Dermis microvascular lymphatic vessel endothelial cell (primary cell): ENCODE measurements around the gene GIPR. TPM values are rescaled to one million over a fixed set of nuclear protein-coding genes. Genes with fewer than 3 reads are reported as not detected.
"Not testable (repeated sequence)": the region's sequence is repeated elsewhere in the genome, so short reads cannot be mapped to it uniquely, and the experiment has no call there.

Source experiments
- DNase-seq, 2 donors: peaks; one replicate each; pipeline versions ENCODE4 v3.0.0 to v3.0.0-alpha.2; 2010; ENCODE audit warnings: low read depth in 2 of 2
- total RNA-seq: library from RNA; depleted of rRNA; stranded (reverse); fragments of >200 nt; gene quantifications from 2 replicates; pipeline ENCODE4 v1.2.1, GENCODE V29; 2014

The GIPR gene
- total RNA-seq, 1 donor from 2014 or later = 0.13 TPM

- DNase-seq = peak; percentile 73 to 90
Observed at GRCh38 chr19:45645631-45646344, 22.2 kb upstream of the GIPR start.

GRCh38 chr19:45646345-45646698, 21.7 kb upstream of the GIPR start:
- peak in 1 of 2 donors; percentile 23 for DNase-seq

- no peak for DNase-seq
Observed at GRCh38 chr19:45650722-45651121, 17.3 kb upstream of the GIPR start.

GRCh38 chr19:45653634-45654033, 14.4 kb upstream of the GIPR start:
- DNase-seq = no peak

GRCh38 chr19:45655073-45655472, 12.9 kb upstream of the GIPR start:
- no peak for DNase-seq

GRCh38 chr19:45657520-45658167, 10.4 kb upstream of the GIPR start:
- no peak for DNase-seq

- no peak for DNase-seq
Observed at GRCh38 chr19:45659096-45659729, 8.8 kb upstream of the GIPR start.

- DNase-seq = no peak
Observed at GRCh38 chr19:45660636-45661035, 7.4 kb upstream of the GIPR start.

- no peak for DNase-seq
Observed at GRCh38 chr19:45663800-45664199, 4.2 kb upstream of the GIPR start.

- no peak for DNase-seq
Observed at GRCh38 chr19:45664575-45664974, 3.4 kb upstream of the GIPR start.

GRCh38 chr19:45668342-45668871, 386 bp downstream of the GIPR start:
- no peak for DNase-seq

GRCh38 chr19:45670670-45671453, 2.8 kb downstream of the GIPR start:
- DNase-seq = peak; percentile 32 to 72

- no peak for DNase-seq
Observed at GRCh38 chr19:45674946-45675345, 6.9 kb downstream of the GIPR start.

- no peak for DNase-seq
Observed at GRCh38 chr19:45676851-45677263, 8.8 kb downstream of the GIPR start.

GRCh38 chr19:45677351-45678230, 9.6 kb downstream of the GIPR start:
- DNase-seq = peak; percentile 65 to 86

- DNase-seq = peak; percentile 56 to 87
Observed at GRCh38 chr19:45681391-45682015, 13.5 kb downstream of the GIPR start.

- DNase-seq = no peak
Observed at GRCh38 chr19:45682117-45682516, 14.1 kb downstream of the GIPR start.

GRCh38 chr19:45682908-45683307, 14.9 kb downstream of the GIPR start:
- DNase-seq = no peak

- DNase-seq = not testable (repeated sequence)
Observed at GRCh38 chr19:45685045-45685444, 17.0 kb downstream of the GIPR start.

- DNase-seq = no peak
Observed at GRCh38 chr19:45687599-45687998, 19.6 kb downstream of the GIPR start.
